IPS-11a (cell line): Measurements from ENCODE around the gene SIGLEC9.

ENCODE experiments used
- H3K4me3 ChIP-seq: one replicate; pipeline ENCODE4 v1.5.1; 2013; ENCODE audit warnings: low read depth, low read length, control low read depth

SIGLEC9 gene

GRCh38 chr19:51122112-51122981 is 2.4 kb upstream of the SIGLEC9 start:
- no peak overlapping the region for H3K4me3 ChIP-seq

- no peak overlapping the region for H3K4me3 ChIP-seq
Measured at GRCh38 chr19:51123381-51123800, 1.3 kb upstream of the SIGLEC9 start.

- no peak overlapping the region for H3K4me3 ChIP-seq
Measured at GRCh38 chr19:51123802-51124201, 904 bp upstream of the SIGLEC9 start.

DNA sequence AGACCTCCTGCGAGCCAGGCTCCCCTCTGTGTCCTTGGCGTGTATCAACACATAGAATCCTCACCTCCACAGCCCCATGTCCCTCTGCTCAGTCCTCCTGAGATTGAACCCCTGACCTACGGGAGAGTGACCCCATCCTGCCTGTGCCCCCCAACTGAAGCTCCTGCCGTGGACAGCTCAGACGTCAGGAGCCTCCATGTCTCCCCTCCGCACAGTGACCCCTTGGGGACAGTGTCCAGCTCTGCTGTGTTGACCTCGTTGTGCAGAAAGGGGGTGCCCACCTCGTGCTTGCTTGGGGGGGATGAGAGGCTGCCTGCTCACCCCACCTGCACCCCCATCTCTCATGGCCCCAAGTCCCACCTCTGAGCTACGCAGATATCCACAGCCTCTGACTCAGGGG is 490 bp upstream of the SIGLEC9 start:
- H3K4me3 ChIP-seq = no peak overlapping the region

- H3K4me3 ChIP-seq = no peak overlapping the region
Measured at GRCh38 chr19:51125421-51126075, 842 bp downstream of the SIGLEC9 start.

DNA sequence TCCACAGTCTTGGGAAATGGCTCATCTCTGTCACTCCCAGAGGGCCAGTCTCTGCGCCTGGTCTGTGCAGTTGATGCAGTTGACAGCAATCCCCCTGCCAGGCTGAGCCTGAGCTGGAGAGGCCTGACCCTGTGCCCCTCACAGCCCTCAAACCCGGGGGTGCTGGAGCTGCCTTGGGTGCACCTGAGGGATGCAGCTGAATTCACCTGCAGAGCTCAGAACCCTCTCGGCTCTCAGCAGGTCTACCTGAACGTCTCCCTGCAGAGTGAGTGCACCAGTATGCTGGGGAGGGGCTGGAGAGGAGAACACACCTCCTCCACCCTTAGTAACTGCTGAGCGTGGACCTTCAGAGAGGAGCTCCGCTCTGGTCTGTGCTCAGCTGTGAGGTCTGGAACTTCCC is 2.3 kb downstream of the SIGLEC9 start:
- H3K4me3 ChIP-seq = no peak overlapping the region

GRCh38 chr19:51127755-51128154 is 3.0 kb downstream of the SIGLEC9 start:
- no peak overlapping the region for H3K4me3 ChIP-seq

DNA sequence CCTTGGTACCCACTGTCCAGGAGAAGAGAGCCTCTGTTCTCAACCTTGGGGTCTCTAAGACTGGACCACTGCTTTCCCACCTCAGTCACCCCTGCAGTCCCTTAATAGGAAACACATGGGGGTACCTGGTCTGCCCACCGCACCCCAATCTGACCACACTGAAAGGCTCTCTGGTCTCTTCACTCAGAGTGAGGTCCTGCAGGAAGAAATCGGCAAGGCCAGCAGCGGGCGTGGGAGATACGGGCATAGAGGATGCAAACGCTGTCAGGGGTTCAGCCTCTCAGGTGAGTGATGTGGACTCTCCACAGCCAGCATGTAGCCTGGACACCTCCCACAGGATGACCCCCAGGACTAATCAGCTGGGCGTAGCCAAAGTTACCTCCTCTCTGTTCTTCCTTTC is 3.5 kb downstream of the SIGLEC9 start:
- H3K4me3 ChIP-seq = no peak overlapping the region

- no peak overlapping the region for H3K4me3 ChIP-seq
Measured at GRCh38 chr19:51129716-51130115, 5.0 kb downstream of the SIGLEC9 start.

DNA sequence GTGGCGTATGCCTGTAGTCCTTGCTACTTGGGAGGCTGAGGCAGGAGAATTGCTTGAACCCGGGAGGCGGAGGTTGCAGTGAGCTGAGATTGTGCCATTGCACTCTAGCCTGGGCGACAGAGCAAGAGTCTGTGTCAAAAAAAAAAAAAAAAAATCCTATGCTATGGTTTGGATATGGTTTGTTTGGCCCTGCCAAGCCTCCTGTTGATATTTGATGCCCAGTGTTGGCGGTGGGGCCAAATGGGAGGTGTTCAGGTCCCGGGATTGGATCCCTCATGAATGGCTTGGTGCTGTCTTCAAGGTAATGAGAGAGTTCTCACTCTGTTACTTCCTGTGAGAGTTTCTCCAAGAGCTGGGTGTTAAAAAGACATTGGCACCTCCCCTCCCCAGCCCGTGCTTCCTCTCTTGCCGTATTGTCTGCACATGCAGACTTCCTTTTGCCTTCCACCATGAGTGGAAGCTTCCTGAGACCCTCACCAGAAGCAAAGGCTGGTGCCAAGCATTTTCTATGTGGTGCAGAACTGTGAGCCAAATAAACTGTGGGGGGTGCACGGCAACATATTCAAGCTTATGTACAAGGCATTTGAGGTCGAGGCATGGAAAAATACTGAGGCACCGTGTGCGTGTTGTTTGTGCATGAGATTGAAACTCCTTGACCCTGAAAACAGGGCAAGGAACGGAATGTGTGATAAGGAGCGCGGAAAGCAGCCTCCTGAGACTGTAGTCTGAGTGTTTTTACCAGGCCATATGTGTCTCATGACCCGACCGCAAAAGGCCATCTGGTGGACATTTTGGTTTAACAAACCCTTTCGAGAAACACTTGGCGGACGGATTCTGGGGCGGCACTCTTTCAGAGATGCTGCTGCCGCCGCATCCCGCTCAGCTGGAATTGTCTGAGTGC is 7.3 kb downstream of the SIGLEC9 start:
- H3K4me3 ChIP-seq = no peak overlapping the region

DNA sequence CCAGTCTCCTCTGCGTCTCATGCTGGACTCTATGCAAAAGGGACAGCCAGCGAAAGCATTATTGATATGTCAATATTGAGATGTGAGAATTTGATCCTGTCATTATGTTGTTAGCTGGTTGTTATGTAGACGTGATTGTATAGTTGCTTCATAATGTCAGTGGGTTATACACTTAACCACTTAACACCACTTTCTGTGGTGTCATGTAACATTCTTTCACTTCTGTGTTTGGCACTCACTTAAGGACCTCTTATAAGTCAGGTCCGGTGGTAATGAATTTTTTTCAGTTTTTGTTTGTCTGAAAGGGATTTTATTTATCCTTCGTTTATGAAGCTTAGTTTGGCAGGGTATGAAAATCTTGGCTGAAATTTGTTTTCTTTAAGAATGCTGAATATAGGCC is 10.3 kb downstream of the SIGLEC9 start:
- H3K4me3 ChIP-seq = no peak overlapping the region

DNA sequence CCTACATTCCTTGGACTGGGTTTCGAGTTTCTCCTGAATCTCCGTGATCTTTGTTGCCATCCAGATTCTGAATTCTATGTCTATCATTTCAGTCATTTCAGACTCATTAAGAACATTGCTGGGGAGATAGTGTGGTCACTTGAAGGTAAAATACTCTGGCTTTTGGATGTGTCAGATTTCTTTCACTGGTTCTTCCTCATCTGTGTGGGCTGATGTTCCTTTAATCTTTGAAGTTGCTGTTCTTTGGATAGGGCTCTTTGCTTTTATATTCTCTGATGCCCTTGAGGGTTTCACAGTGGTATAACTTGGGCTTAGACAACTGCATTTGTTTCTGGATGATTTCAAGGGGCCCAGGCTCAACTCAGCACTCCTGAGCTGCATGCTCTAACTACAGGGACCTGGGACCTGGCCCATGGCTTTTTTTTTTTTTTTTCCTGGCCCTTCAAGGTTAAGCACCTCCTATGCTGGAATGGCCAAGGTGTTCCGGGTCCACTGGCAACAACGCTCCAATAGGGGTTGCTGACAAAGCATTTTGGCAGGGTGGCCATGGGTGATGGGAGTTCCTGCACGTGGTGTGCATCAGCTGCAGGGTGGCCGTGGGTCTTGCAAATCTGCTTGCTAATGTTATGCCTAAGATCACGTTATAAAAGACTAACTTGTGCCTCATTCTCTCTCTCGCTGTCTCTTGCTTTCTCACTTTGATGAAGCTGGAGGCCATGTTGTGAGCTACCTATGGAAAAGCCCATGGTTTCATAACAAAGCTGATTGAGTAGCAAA is 11.5 kb downstream of the SIGLEC9 start:
- H3K4me3 ChIP-seq = no peak overlapping the region

GRCh38 chr19:51136851-51137551 is 12.3 kb downstream of the SIGLEC9 start:
- no peak overlapping the region for H3K4me3 ChIP-seq

DNA sequence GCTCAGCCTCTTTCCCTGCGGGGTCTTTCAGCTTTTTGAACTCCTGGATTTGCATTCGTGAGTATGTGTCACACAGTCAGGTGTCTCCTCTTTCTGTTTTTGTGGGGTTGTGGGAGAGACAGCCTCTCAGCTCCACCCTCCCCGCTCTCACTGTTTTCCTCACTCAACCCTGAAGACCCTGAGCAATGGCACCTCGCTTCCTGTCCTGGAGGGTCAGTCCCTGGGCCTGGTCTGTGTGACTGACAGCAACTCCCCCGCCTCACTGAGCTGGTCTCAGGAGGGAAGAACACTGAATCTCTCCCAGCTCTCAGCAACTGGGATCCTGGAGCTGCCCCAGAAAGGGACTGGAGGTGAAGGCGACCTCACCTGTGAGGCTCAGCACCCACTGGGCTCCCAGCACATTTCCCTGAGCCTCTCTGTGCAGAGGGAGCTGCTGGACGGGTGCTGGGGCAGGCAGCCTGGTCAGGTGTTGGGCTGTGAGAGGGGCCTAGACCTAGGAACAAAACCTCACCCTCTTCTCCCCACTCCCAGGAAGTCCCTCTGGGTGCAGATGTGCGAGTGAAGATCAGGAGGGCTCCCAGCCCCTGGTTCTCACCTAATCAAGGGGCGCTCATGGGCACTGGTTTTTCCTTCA is 13.2 kb downstream of the SIGLEC9 start:
- no peak overlapping the region for H3K4me3 ChIP-seq

- H3K4me3 ChIP-seq = no peak overlapping the region
Measured at GRCh38 chr19:51138549-51138979, 13.9 kb downstream of the SIGLEC9 start.

- H3K4me3 ChIP-seq = no peak overlapping the region
Measured at GRCh38 chr19:51139299-51140014, 14.8 kb downstream of the SIGLEC9 start.

- no peak overlapping the region for H3K4me3 ChIP-seq
Measured at GRCh38 chr19:51140441-51140840, 15.7 kb downstream of the SIGLEC9 start.

GRCh38 chr19:51141181-51141580 is 16.5 kb downstream of the SIGLEC9 start:
- no peak overlapping the region for H3K4me3 ChIP-seq

- H3K4me3 ChIP-seq = no peak within 1 kb of the TSS
Measured at GRCh38 chr19:51142119-51142518, 17.4 kb downstream of the SIGLEC9 start, which contains the start of gene SIGLEC7. SIGLEC7 (plus strand) TSS chr19:51142301; CDS start chr19:51142370, 69 bp downstream.
